COLO668 (cell line): ENCODE results near the gene EFHC2.

Experiments used
- DNase-seq: peaks from one replicate; lab custom pipeline; 2025; ENCODE audit not compliant: unreplicated experiment; lab: John Stamatoyannopoulos, UW

The EFHC2 gene

DNA sequence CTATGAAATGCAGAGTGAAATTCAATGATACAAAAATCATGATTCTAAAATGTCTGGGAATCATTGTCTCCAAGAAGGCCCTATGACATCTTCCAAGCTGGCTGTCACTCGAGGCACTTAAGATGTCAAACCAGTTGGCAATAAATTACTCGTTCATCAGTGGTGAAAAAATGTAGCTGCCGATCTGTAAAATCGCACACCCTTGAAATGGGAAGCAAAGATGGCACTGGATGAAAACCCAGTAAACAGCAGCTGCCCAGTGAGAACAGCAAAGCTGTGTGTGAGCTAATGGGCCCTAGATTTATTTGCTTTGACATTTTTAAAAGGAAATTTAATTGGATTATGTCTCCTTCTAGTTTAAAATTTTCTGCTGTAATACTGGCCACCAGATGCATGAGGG lies 188.3 kb downstream of the EFHC2 start:
- no peak for DNase-seq

DNA sequence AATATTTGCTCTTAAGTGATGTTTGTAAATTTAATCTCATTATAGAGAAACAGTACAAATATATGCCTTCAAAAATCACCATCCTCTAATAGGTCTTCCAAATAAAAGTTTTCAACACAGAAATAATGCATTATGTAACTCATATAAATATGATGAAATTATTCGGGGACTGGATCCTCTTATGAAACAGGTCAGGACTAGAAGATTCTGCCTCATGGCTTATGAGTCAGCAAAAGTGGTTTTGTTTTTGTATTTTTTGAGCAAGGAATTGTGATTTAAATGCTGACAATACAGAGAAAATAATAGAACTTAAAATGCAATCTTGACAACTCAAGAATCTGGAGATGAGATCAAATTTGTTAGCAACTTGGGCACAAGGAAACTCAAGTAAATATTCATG lies 190.6 kb downstream of the EFHC2 start:
- DNase-seq: no peak

DNA sequence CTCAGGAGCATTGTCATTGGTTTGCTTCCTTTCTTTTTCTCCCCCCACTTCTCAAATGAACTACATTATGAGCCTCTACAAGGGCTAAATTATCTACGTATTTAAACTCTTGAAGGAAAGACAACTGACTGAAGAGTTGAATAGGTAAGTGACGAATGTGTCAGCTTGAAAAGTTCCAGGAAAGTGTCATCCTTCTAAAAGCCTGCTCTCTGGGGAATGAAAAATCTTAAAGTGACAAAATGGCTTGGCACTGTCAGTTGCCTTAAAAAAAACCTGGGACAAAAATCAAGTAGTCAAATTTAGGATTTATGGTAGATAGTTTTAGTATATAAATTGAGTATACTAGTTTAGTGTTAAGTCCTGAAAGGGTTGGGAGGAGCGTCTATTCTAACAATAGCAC lies 196.3 kb downstream of the EFHC2 start:
- no peak for DNase-seq

DNA sequence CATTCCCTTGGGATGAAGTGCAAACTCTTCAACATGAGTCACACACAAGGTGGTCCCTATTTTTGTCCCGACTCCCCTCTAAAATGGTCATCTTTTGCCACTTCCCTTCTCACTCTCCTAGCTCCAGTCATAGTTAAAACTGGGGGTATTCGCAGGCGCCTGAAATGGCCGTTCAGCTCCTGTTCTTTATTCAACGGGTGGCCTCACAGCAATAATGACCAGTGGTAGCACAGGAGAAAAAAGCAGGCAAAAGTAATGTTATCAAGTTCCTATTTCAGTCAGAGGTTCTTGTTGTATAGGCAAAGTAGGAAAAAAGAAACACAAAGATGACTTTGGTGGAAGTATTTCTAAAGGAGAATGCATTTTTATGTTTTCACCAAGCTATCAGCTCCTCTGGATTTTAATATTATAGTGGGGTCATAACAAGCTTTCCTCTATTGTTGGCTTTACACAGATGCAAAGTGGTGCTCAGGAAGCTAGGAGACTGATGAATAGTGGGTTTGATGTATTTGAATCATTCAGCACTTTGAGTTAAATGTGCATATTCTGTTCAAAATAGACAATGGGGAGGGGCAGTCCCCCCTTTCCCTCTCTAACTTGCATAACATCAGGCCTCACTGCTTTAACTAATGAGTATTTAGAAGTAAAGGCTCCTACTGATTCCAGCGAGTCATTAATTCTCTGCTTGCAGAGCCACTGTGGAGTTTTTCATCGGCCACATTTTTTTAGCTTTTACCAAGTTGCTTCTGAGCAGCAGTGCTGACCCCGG lies 199.1 kb downstream of the EFHC2 start:
- no peak for DNase-seq

DNA sequence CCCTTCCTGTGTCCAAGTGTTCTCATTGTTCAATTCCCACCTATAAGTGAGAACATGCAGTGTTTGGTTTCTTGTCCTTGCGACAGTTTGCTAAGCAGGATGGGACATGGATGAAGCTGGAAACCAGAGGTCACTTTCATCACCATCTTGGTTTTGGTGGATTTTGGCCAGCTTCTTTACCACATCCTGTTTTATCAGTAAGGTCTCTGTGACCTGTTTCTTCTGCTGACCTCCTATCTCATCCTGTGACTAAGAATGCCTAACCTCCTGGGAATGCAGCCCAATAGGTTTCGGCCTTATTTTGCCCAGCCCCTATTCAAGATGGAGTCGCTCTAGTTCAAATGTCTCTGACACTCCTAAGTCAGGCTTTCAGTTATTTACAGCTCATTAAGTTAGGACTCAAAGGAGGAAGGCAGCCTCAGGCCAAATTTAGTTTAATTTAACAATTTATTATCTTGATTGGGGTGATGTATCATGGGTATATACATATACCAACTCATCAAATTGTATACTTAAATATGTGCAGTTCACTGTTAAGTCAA lies 200.3 kb downstream of the EFHC2 start:
- DNase-seq: no peak

DNA sequence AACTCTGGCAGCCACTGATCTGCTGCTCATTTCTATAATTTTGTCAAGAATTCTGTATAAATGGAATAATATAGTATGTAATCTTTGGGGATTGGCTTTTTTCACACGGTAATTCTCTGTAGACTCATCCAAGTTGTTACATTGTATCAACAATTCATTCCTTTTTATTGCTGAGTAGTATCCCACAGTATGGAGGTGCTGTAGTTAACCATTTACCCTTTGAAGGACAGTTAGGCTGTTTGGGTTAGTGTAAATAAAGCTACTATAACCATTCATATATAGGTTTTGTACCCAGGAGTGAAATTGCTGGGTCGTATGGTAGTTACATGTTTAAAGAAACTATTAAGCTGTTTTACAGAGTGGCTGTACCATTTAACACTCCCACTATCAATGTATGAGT lies 213.3 kb downstream of the EFHC2 start:
- no peak for DNase-seq

DNA sequence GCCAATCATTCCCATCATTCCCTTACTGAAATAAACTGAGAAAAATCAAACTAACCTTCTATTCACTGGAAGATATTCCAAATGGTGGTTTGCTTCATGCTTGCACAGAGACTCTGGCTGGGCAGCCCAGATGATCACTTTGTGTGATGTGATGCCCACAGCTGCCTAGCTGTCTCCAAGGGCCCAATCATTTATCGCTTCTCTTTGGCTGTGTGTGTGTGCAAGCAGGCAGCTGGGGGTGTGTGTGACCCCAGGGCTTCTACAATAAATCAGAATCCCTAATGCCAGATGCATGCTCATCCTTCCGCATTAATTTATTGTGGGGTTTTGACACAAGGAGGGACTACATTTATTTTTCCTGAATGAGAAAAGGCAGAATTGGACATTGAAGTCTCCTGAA lies 230.1 kb downstream of the EFHC2 start:
- DNase-seq: no peak

DNA sequence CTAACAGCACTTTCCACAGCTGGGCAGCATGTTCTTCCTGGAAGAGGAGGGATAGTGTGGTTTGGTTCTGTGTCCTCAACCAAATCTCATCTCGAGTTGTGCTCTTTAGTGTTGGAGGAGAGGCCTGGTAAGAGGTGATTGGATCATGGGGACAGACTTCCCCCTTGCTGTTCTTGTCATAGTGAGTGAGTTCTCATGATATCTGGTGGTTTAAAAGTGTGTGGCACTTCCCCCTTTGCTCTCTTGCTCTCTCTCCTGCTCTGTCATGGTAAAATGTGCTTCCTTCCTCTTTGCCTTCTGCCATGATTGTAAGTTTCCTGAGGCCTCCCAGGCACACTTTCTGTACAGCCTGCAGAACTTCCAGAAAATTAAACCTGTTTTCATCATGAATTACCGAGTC lies 236.6 kb downstream of the EFHC2 start:
- no peak for DNase-seq

DNA sequence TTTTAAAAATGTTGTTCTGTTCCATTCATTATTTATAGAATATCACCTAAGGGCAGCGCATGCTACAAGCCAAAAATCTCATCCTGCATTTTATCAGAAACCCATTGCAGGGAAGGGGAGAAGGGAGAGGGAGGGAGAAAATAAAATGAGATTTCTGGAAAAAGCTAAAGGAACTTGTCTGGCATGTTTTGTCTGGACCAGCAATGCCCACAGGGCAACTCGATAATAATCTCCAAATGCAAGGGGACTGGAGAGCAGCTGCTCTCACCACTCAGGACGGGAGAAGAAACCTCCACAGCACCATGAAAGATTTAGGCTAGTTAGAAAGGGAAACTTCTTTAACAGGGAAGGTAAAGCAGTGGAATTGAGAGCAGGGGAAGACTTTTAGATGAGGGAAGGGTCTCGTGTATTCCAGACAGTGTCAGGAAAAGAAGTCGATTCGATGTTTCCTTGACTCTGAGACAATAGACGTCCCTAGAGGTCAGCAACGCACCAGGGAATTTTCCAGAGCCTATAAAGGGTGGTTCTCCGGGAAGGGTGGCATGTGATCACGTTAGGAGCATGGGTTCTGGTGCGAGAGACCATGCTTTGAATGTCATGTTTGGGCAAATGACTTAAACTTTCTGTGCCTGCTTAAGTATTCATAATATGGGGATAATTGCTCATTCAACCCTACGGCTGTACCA lies 238.1 kb downstream of the EFHC2 start:
- no peak for DNase-seq

DNA sequence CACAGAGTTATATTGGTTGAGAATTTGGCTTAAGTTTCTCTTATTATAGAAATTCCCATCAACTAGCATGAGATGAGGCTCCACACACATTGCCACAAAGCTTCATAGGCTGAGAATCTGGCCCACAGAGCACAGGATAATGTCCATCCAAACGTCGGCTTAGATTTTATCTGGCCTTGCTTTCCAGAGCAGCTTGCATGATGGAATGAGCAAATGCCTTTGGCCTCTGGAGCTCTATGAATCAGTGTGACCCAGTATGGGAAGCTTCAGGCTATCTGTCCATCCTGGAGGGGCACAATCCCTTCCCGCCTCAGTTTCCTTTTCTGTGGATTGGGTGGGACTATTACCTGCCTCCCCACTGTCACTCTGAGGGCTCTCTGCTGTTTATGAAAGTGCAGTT lies 238.8 kb downstream of the EFHC2 start:
- no peak for DNase-seq

DNA sequence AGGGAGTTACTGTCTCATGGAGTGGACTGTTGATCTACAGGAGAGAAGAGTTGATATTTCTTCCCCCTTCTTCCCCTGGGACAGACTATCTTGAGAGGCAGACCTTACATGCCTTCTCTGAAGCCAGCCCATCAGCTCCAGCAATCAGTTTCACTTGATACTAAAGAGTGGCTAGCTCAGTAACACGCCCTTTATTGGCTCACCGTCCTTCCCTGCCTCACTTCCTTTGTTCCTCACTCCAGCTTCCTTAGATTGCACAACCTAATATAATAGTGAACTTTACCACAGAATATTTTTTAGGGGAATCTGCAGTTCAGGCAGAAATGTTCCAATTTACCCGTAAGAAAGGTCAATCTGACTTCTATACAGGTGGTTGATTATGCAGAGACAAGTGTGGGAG lies 242.2 kb downstream of the EFHC2 start:
- no peak for DNase-seq

DNA sequence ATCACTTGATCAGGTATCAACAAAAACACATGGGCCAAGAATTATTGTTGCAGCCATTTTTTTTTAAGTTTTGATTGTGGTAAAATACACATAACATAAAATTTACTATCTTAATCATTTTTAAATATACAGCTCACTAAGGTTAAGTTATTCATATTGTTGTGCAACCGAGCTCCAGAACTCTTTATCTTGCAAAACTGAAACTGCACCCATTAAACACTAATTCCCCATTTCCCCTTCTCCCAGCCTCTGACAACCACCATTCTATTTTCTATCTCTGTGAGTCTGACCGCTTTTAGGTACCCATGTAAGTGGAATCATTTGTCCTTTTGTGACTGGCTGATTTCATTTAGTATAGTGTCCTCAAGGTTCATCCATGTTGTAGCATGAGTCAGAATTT lies 244.1 kb downstream of the EFHC2 start:
- DNase-seq: no peak
